Epithelial cell of umbilical artery (primary cell): ENCODE measurements around the gene PODXL2. TPM values are rescaled to one million over a fixed set of nuclear protein-coding genes. Genes with fewer than 3 reads are reported as not detected.

Experiments used
- total RNA-seq: library from RNA; depleted of rRNA; stranded (reverse); fragments of >200 nt; gene quantifications from 2 replicates; pipeline ENCODE4 v1.2.3, GENCODE V29; 2014

PODXL2 gene, protein sequence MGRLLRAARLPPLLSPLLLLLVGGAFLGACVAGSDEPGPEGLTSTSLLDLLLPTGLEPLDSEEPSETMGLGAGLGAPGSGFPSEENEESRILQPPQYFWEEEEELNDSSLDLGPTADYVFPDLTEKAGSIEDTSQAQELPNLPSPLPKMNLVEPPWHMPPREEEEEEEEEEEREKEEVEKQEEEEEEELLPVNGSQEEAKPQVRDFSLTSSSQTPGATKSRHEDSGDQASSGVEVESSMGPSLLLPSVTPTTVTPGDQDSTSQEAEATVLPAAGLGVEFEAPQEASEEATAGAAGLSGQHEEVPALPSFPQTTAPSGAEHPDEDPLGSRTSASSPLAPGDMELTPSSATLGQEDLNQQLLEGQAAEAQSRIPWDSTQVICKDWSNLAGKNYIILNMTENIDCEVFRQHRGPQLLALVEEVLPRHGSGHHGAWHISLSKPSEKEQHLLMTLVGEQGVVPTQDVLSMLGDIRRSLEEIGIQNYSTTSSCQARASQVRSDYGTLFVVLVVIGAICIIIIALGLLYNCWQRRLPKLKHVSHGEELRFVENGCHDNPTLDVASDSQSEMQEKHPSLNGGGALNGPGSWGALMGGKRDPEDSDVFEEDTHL
- total RNA-seq, result 4.4 and 12.7 TPM in 2 replicates

DNA sequence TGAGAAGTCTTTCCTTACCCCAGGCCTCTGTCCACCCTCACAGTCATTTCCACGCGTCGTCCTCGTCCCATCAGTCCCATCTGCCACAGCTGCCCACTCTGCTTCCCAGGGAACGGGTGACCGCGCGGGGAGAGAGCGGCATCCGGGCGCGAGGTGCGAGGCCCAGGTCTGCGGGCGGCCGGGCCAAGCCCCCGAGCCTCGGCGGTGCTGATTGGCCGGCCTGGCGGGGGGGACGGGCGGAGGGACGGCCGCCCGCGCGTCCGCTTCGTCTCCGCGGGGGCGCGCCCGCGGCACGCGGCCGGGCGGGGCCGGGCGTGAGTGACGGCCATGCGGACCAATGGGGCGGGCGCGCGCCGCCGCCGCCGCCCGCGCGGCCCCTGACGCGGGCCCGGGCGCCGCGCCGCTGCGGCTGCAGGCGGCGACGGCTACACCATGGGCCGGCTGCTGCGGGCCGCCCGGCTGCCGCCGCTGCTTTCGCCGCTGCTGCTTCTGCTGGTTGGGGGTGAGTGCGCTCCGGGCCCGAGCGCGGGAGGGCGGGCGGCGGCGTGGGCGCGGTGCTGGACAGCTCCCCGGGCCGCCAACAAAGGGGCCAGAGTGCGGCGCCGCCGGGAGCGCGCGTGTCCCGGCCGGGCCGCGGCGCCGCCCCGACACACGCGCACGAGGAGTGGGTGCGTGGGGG is at the start of gene PODXL2:
PODXL2 (plus strand) TSS at position 398 of the 679 bp plus-strand sequence; CDS start at position 433, 35 bp downstream.

DNA sequence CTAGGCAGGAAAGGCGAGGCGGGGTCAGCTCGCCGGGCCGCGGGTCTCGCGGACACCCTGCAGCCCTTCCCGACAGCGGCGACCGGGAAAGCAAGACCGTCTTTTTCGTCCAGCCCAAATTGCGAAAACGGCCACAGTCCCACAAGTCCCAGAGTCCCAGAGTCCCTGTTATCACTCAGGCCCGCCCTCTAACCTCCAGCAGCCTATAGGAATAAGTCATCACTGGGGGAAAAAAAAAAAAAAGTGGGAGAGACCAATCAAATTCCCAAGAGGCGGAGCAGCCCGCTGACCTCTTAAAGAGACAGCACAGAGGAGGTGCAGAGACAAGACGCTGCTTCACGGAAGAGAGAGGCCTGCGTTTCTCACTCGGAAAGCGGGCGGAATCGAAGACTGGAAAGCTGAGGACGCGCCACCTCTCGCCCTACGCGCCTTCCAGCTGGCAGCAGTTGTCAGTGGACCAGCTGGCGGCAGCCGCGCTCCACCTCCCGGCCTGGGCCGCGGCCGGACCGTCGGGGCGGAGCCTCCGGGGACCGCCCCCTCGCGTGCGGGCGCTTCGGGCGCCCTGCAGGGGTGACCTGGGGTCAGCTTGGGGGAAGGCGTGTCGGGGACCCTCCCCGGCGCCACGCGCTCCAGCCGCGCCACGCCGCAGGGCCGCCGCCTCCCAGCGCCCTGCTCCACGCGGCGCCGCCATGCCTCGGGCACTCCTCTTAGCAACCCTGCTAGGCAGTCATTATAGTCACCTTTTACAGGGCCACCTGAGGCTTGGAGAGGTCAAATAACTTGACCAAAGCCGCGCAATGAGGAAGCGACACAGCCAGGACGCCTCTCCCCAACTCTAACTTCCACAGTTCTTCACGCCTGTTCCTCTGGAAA is 38.2 kb upstream of the PODXL2 start, which contains the start of gene TPRA1:
TPRA1 (minus strand) TSS at position 141 of the 873 bp plus-strand sequence. CDS start 10,587 bp downstream, outside the sequence.

DNA sequence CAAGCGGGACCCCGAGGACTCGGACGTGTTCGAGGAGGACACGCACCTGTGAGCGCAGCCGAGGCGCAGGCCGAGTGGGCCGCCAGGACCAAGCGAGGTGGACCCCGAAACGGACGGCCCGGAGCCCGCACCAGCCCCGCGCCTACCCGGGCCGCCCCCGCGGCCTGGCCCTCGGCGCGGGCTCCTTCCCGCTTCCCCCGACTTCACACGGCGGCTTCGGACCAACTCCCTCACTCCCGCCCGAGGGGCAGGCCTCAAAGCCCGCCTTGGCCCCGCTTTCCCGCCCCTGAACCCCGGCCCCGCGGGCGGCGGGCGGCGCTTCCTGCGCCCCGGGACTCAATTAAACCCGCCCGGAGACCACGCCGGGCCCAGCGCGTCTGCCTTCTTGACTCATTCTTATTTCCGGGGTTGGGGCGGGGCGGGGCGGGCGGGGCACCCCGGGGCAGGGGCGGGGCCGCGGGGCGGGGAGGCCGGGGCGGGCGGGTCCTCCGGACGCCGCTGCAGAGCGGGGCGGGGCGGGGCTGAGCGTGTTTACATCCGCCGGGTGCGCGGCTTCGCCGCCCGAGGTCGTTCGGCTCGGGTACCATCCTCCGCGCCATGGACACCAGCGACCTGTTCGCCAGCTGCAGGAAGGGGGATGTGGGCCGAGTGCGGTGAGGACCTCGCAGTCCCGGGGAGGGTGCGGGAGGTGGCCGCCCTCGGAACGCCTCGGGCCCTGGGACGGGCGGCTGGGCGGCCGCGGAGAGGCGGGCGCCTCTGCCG is 43.6 kb downstream of the PODXL2 start, which contains the start of gene ABTB1:
ABTB1 (plus strand) TSS at position 524 of the 762 bp plus-strand sequence; CDS start at position 598, 74 bp downstream.

Other genes starting within 250 kb of the PODXL2 start
- gene TPRA1, start 38.5 kb upstream of the PODXL2 start, total RNA-seq, result 30.2 and 46.0 TPM in 2 replicates
- gene MCM2, start 30.8 kb upstream of the PODXL2 start, total RNA-seq, result 66.6 and 89.4 TPM in 2 replicates
- 5.8 TPM in 2 replicates for gene ABTB1, start 43.8 kb downstream of the PODXL2 start, total RNA-seq
- 37.7 and 41.6 TPM in 2 replicates for gene MGLL, start 193.3 kb downstream of the PODXL2 start, total RNA-seq